H9 (cell line): Measurements from ENCODE around the gene SLC12A2. TPM values are rescaled to one million over a fixed set of nuclear protein-coding genes. Genes with fewer than 3 reads are reported as not detected.

Source experiments
- DNase-seq: peaks from one replicate; pipeline ENCODE4 v3.0.0-alpha.2; 2017
- H2AFZ ChIP-seq: one replicate; pipeline ENCODE4 v1.6.1; 2013; ENCODE audit warnings: mild to moderate bottlenecking, low read length, control low read depth, moderate library complexity
- H2AK5ac ChIP-seq: 2 replicates; pipeline ENCODE4 v1.6.1; 2013; ENCODE audit warnings: low read length, control low read depth, mixed read lengths; ENCODE audit not compliant: insufficient read length
- H2BK120ac ChIP-seq: one replicate; pipeline ENCODE4 v1.6.1; 2013; ENCODE audit warnings: low read depth, mild to moderate bottlenecking, low read length, control low read depth, inconsistent platforms; ENCODE audit not compliant: poor library complexity, severe bottlenecking
- H2BK12ac ChIP-seq: 2 replicates; pipeline ENCODE4 v1.6.1; 2013; ENCODE audit warnings: low read length, control low read depth, mixed read lengths, low read depth; ENCODE audit not compliant: insufficient read length
- H2BK15ac ChIP-seq: 2 replicates; pipeline ENCODE4 v1.6.1; 2013; ENCODE audit warnings: low read depth, low read length, control low read depth
- H2BK20ac ChIP-seq: one replicate; pipeline ENCODE4 v1.6.1; 2013; ENCODE audit warnings: low read depth, mild to moderate bottlenecking, low read length, control low read depth, inconsistent platforms; ENCODE audit not compliant: poor library complexity, severe bottlenecking
- H2BK5ac ChIP-seq: 2 replicates; pipeline ENCODE4 v1.6.1; 2013; ENCODE audit warnings: low read length, control low read depth, mixed read lengths; ENCODE audit not compliant: insufficient read length
- H3K14ac ChIP-seq: 2 replicates; pipeline ENCODE4 v1.6.1; 2013; ENCODE audit warnings: low read length, control low read depth; ENCODE audit not compliant: insufficient read depth
- H3K18ac ChIP-seq: 2 replicates; pipeline ENCODE4 v1.6.1; 2013; ENCODE audit warnings: low read depth, mild to moderate bottlenecking, mixed read lengths, low read length, control low read depth; ENCODE audit not compliant: insufficient read length
- H3K23ac ChIP-seq: 2 replicates; pipeline ENCODE4 v1.6.1; 2013; ENCODE audit warnings: low read length, control low read depth, mixed read lengths, low read depth; ENCODE audit not compliant: insufficient read length
- H3K23me2 ChIP-seq: 2 replicates; pipeline ENCODE4 v1.6.1; 2013; ENCODE audit warnings: low read depth, mild to moderate bottlenecking, mixed read lengths, low read length, control low read depth; ENCODE audit not compliant: insufficient read length, poor library complexity, severe bottlenecking
- H3K27ac ChIP-seq: 2 replicates; pipeline ENCODE4 v1.5.1; 2013; ENCODE audit warnings: low read length, control low read depth, mixed read lengths, low read depth; ENCODE audit not compliant: insufficient read length
- H3K27me3 ChIP-seq: 2 replicates; pipeline ENCODE4 v1.6.1; 2013; ENCODE audit warnings: low read length, control low read depth, inconsistent platforms; ENCODE audit not compliant: insufficient read depth
- H3K4ac ChIP-seq: 2 replicates; pipeline ENCODE4 v1.6.1; 2013; ENCODE audit warnings: low read depth, mild to moderate bottlenecking, control low read depth, inconsistent platforms, low read length, moderate library complexity
- H3K4me1 ChIP-seq: 2 replicates; pipeline ENCODE4 v1.6.1; 2013; ENCODE audit warnings: low read length, control low read depth, inconsistent platforms; ENCODE audit not compliant: insufficient read depth
- H3K4me2 ChIP-seq: 2 replicates; pipeline ENCODE4 v1.6.1; 2013; ENCODE audit warnings: low read length, control low read depth, mixed read lengths; ENCODE audit not compliant: insufficient read length, insufficient read depth
- H3K56ac ChIP-seq: 2 replicates; pipeline ENCODE4 v1.6.1; 2013; ENCODE audit warnings: low read depth, mild to moderate bottlenecking, mixed read lengths, low read length, control low read depth; ENCODE audit not compliant: insufficient read length
- H3K79me1 ChIP-seq: 2 replicates; pipeline ENCODE4 v1.6.1; 2013; ENCODE audit warnings: low read depth, mild to moderate bottlenecking, moderate library complexity, low read length, control low read depth, inconsistent platforms; ENCODE audit not compliant: insufficient read depth, poor library complexity, severe bottlenecking
- H3K79me2 ChIP-seq: 2 replicates; pipeline ENCODE4 v1.6.1; 2013; ENCODE audit warnings: low read length, control low read depth, inconsistent platforms; ENCODE audit not compliant: insufficient read depth
- H3K9ac ChIP-seq: 2 replicates; pipeline ENCODE4 v1.6.1; 2013; ENCODE audit warnings: low read length, control low read depth, mixed read lengths; ENCODE audit not compliant: insufficient read length; ENCODE audit errors: extremely low read depth
- H3K9me3 ChIP-seq: one replicate; pipeline ENCODE4 v1.6.1; 2013; ENCODE audit warnings: low read depth, low read length, inconsistent platforms; ENCODE audit not compliant: control insufficient read depth
- H3T11ph ChIP-seq: one replicate; pipeline ENCODE4 v1.6.1; 2013; ENCODE audit warnings: mild to moderate bottlenecking, low read length, control low read depth, inconsistent platforms
- H4K20me1 ChIP-seq: one replicate; pipeline ENCODE4 v1.6.1; 2013; ENCODE audit not compliant: control insufficient read depth, insufficient read length, insufficient read depth
- H4K5ac ChIP-seq: 2 replicates; pipeline ENCODE4 v1.6.1; 2013; ENCODE audit warnings: low read depth, mild to moderate bottlenecking, mixed read lengths, low read length, control low read depth; ENCODE audit not compliant: insufficient read length
- H4K8ac ChIP-seq: replicated peaks from 2 replicates; pipeline ENCODE4 v1.6.1; 2013; ENCODE audit warnings: low read length, control low read depth, mixed read lengths, low read depth; ENCODE audit not compliant: insufficient read length
- H4K91ac ChIP-seq: 2 replicates; pipeline ENCODE4 v1.6.1; 2013; ENCODE audit warnings: low read depth, mild to moderate bottlenecking, moderate library complexity, mixed read lengths, low read length, control low read depth; ENCODE audit not compliant: insufficient read length
- H3K27ac Mint-ChIP-seq, 3 experiments: 2 replicates in 2 of 3; 3 replicates in 1 of 3; pipeline ENCODE4 v1.8.0; 2020 to 2021; ENCODE audit warnings: mixed read lengths in 3 of 3, mild to moderate bottlenecking in 1 of 3, moderate library complexity in 1 of 3
- H3K27me3 Mint-ChIP-seq: 2 replicates; pipeline ENCODE4 v1.8.0; 2021; ENCODE audit warnings: low read depth, mild to moderate bottlenecking, moderate library complexity, mixed read lengths
- H3K36me3 Mint-ChIP-seq, 3 experiments: 2 replicates in 2 of 3; 3 replicates in 1 of 3; pipeline ENCODE4 v1.8.0; 2020 to 2021; ENCODE audit warnings: low read depth in 3 of 3, mixed read lengths in 3 of 3; ENCODE audit not compliant: insufficient read depth in 1 of 3
- H3K4me1 Mint-ChIP-seq, 2 experiments: 2 replicates each; pipeline ENCODE4 v1.8.0; 2020; ENCODE audit warnings: mixed read lengths in 2 of 2
- H3K4me3 Mint-ChIP-seq, 2 experiments: 2 replicates in 1 of 2; 3 replicates in 1 of 2; pipeline ENCODE4 v1.8.0; 2020 to 2021; ENCODE audit warnings: mild to moderate bottlenecking in 2 of 2, mixed read lengths in 2 of 2, moderate library complexity in 1 of 2
- H3K9me3 Mint-ChIP-seq, 2 experiments: 2 replicates in 1 of 2; 3 replicates in 1 of 2; pipeline ENCODE4 v1.8.0; 2020; ENCODE audit warnings: mild to moderate bottlenecking in 2 of 2, mixed read lengths in 2 of 2, moderate library complexity in 1 of 2
- WGBS: extraction: QIAGEN DNeasy Blood & Tissue Kit; methylation state at CpG from one replicate; pipeline ENCODE4 v1.1.7; 2013; ENCODE audit warnings: missing lambda C conversion rate, low lambda C conversion rate, mixed read lengths; ENCODE audit not compliant: insufficient read length; ENCODE audit errors: extremely low coverage; 5-methylcytosine and 5-hydroxymethylcytosine counted together
- total RNA-seq: library from RNA; stranded (reverse); gene quantifications from 2 replicates; pipeline ENCODE4 v1.2.1, GENCODE V29; 2021
- TF ChIP-seq, protein P1 (sequence below): fragments of 200-600 bp; sonication (generic); conservative IDR thresholded peaks from 3 replicates; pipeline ENCODE4 v1.8.0; 2021; ENCODE audit warnings: antibody characterized with exemption, mild to moderate bottlenecking

The SLC12A2 gene
- total RNA-seq, 1 experiment from 2014 or later, result 17.9 TPM

DNA sequence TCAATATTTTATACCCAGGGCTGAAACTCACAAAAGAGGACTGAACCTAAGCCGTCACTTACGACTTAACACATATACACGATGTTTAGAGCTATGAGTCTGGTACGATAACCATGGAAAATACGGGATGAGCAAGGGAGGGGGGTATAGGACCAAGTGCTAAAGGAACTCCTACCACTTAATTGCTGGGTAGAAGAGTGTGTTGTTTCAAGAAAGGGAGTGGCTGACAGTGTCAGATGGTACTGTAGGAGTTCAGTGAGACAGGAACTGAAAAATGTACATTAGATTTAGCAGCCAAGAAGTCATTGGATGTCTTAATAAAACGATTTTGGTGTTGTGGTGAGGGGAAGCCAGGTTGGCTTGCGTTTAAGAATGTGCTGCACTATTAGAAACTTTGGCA is 21.6 kb downstream of the SLC12A2 start:
- H3T11ph ChIP-seq, result no peak overlapping the region
- Mint-ChIP-seq H3K9me3 (no peaks in the 10 kb centered on the region), H3K27ac (no peak overlapping the region), H3K36me3 (no peaks in the 10 kb centered on the region), H3K27me3 (no peaks in the 10 kb centered on the region), H3K4me3 (no peak overlapping the region), H3K4me1 (peaks cover 3% of the 10 kb centered on the region in 2 experiments; a peak in 3 of 4 replicates)
- H4K91ac ChIP-seq, result no peak overlapping the region
- H3K9me3 ChIP-seq, result no peaks in the 10 kb centered on the region
- H2AFZ ChIP-seq, result no peak overlapping the region
- H3K79me1 ChIP-seq, result no peaks in the 10 kb centered on the region
- no peaks in the 10 kb centered on the region for H3K27me3 ChIP-seq
- H2BK5ac ChIP-seq, result no peak overlapping the region
- no peak overlapping the region for H4K8ac ChIP-seq
- H3K4ac ChIP-seq, result no peak overlapping the region
- DNase-seq, result no peak
- H3K79me2 ChIP-seq, result no peaks in the 10 kb centered on the region
- H3K9ac ChIP-seq, result no peak overlapping the region
- no peak overlapping the region for H2AK5ac ChIP-seq
- no peak overlapping the region for H2BK20ac ChIP-seq
- TF ChIP-seq, protein P1, sequence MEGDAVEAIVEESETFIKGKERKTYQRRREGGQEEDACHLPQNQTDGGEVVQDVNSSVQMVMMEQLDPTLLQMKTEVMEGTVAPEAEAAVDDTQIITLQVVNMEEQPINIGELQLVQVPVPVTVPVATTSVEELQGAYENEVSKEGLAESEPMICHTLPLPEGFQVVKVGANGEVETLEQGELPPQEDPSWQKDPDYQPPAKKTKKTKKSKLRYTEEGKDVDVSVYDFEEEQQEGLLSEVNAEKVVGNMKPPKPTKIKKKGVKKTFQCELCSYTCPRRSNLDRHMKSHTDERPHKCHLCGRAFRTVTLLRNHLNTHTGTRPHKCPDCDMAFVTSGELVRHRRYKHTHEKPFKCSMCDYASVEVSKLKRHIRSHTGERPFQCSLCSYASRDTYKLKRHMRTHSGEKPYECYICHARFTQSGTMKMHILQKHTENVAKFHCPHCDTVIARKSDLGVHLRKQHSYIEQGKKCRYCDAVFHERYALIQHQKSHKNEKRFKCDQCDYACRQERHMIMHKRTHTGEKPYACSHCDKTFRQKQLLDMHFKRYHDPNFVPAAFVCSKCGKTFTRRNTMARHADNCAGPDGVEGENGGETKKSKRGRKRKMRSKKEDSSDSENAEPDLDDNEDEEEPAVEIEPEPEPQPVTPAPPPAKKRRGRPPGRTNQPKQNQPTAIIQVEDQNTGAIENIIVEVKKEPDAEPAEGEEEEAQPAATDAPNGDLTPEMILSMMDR, result no peak
- no peak overlapping the region for H3K27ac ChIP-seq
- WGBS, result no CpG with 5 or more reads among the region's 7 CpGs
- no peak overlapping the region for H2BK12ac ChIP-seq
- H3K4me2 ChIP-seq, result no peak overlapping the region
- no peaks in the 10 kb centered on the region for H4K20me1 ChIP-seq
- H3K4me1 ChIP-seq, result no peaks in the 10 kb centered on the region
- no peak overlapping the region for H3K18ac ChIP-seq
- no peak overlapping the region for H2BK15ac ChIP-seq
- no peak overlapping the region for H4K5ac ChIP-seq
- H3K23ac ChIP-seq, result no peak overlapping the region
- no peak overlapping the region for H2BK120ac ChIP-seq
- no peaks in the 10 kb centered on the region for H3K23me2 ChIP-seq
- H3K14ac ChIP-seq, result no peak overlapping the region
- H3K56ac ChIP-seq, result no peak overlapping the region
